ENCODE data around the gene FARP1.

Gene FARP1

GRCh38 chr13:98313023-98313921, 170.4 kb downstream of the FARP1 start:
- DNase-seq: no peak

DNA sequence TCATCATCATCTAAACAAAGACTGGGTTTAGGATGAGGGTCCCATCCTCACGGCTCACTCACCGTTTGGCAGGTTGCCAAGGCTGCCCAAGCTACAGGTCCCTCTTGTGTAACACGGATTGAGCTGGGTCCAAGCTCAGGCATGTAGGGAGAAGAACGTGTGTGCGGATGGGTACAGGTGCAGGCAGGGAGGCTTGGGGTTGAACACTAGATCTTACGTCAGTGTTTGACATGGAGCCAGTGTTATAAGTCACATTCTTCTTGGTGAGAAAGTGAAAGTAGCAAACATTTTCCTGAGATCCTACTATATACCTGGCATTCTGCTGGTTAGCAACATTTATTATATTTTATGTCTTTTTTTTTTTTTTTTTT, 171.0 kb downstream of the FARP1 start:
- no peak for DNase-seq

- DNase-seq: no peak
Observed at GRCh38 chr13:98315466-98315865, 172.6 kb downstream of the FARP1 start.

DNA sequence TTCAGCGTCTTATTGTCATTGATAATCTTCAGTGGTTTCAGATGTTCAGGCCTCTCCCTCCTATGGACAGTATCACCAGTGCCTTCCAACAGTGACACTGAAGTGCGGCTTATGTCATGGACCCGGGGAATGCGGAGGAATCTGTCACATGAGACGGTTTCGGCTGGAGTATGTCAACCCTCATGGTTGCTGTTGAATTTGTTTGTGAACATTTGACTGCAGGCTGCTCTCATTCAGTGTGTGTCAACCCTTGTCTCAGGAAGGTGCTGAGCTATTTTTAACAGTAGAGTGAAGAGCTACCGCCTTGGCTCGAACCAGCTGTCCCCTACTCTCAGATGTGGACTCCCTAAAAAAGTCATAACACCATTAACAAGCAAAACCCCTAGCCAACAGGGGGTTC, 173.0 kb downstream of the FARP1 start:
- no peak for DNase-seq

DNA sequence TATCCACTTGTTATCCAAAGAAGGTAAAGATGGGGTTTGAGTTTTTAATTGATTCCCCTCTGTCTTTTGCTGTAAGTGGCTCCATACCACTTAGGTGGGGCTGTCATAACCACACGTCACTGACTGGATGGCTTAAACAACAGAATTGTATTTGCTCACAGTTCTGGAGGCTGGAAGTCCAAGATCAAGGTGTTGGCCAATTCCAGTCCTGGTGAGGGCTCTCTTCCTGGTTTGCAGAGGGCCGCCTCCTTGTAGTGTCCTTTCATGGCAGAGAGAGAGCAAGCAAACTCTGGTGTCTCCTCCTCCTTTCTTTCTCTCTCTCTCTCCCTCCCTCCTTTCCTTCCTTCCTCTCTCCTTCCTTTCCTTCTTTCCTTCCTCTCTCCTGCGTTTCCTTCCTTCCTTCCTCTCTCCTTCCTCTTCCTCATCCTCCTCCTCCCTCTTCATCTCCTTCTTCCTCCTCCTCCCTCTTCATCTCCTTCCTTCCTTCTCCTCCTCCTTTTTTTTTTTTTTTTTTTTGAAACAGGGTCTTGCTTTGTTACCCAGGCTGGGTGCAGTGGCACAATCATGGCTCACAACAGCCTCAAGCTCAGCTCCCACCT, 174.8 kb downstream of the FARP1 start:
- DNase-seq: no peak

DNA sequence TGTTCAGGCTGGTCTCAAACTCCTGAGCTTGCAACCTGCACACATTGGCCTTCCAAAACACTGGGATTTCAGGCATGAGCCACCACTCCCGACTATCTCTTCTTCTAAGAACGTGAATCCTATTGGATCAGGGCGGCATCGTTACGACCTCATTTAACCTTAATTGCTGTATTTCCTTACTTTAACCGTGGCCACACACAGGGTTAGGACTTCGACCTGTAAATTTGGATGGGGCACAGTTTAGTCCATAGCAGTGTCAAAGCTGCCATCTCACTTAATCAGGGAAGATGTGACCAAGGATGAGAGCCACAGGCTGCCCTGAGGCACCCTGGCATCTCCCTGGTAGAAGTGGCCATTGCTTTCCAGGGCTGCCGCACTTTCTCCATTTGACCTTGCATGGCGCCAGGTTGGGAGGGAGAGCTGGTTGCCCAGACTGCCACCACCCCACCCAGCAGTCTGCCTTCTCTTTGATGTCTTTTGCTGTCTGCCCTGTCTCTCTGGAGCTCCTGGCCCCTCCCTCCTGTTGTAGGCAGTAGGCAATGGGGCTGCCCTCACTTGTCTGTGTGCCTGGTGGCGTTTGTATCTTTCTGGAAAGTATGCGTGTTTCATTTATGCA, 175.5 kb downstream of the FARP1 start:
- DNase-seq: no peak

- no peak for DNase-seq
Observed at GRCh38 chr13:98320561-98321105, 177.7 kb downstream of the FARP1 start.

GRCh38 chr13:98321395-98321794, 178.5 kb downstream of the FARP1 start:
- no peak for DNase-seq

- DNase-seq: no peak
Observed at GRCh38 chr13:98322091-98322718, 179.3 kb downstream of the FARP1 start.

- DNase-seq: no peak
Observed at GRCh38 chr13:98324105-98324504, 181.2 kb downstream of the FARP1 start.

DNA sequence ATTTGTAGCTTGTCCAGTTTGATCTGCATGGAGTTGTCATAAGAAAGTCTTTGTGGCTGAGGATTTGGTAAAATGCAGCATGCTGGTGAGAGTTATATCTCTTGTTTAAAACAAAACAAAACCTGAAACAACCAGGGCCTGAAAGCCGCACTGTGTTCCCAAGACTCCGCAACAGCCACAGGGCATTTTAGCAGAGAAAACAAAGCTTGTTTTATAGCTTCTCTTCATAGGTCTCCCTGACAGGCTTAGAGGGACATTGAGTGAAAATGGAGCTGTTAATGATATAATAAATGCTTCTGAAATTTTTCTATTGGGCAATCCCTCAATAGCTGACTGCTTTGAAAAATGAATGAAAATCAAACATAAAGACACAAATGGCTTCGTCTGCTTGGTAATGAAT, 182.8 kb downstream of the FARP1 start:
- DNase-seq: no peak

DNA sequence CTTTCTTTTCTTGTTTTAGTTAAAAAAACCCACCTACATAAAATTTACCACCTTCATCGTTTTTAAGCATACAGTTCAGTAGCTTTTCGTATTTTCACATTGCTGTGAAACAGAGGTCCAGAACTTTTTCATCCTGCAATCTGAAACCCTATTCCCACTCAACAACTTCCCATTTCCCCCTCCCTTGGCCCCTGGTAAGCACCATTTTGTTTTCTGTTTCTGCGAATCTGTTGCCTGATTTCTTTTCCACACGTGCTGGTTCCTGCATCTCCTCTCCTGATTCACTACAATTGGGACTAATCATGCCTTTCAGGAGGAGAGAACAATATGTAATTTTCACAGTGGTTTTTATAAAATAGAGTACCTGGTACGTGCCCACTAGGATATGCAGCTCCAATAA, 183.4 kb downstream of the FARP1 start:
- DNase-seq: no peak

GRCh38 chr13:98327371-98328270, 184.7 kb downstream of the FARP1 start:
- DNase-seq: no peak

DNA sequence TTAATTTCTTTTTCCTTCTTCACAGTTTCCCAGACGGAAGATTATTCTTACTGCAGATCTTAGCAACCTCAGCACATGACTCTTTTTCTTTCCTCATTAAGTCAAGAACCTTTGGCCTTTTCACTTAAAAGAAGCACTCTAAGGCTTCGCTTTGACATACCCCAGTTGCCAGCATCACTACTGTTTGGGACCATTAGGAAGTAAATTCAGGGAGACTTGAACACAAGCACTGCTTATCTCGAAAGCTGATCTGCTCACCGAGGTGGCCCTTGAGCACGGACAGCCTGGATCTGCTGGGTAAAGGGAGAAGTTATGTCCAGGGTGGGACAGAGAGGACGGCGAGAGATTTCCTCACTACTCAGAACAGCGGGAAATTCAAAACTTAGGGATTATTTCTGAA, 185.6 kb downstream of the FARP1 start:
- no peak for DNase-seq

GRCh38 chr13:98332222-98332621, 189.3 kb downstream of the FARP1 start:
- DNase-seq: no peak

GRCh38 chr13:98332691-98333090, 189.8 kb downstream of the FARP1 start:
- no peak for DNase-seq

DNA sequence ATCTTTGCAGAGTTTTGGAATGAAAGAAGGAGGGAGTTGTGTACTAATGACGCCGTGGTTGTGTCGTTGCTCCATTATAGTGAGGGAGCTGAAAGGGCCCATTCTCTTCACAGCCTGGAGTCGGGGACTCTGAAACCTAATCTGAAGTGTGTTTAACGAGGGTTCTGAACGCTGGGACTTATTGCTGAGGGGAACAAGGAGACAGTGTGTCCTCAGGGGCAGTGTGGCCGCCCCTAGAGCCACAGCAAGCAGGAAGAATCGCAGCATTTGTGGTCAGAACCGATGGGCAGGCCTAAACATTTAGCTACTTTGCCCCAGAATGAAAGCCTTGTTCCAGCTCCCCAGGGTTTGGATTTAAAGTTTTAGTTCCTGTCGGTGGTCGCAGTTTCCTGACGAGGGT, 190.6 kb downstream of the FARP1 start:
- no peak for DNase-seq

DNA sequence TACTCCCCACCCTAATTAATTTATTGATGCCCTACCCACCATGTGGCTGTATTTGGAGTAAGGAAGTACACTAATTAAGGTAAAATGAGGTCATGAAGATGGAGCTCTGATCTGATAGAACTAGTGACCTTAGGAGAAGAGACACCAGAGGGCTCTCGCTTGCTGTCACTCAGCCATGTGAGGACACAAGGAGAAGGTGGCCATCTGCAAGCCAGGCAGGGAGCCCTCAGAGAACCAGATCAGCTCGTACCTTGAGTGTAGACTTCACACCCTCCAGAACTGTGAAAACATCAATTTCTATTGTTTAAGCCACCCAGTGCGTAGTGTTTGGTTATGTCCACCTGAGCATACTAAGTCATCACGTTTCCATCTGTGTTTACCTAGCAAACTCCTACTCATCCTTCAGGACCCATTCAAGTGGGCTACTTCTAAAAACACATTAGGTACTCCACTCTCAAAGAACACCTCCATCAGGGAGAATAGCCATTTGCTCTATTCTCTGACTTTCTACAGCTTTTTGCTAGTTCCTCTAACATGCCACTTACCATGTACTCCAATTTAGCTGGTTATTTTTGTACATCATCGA, 191.8 kb downstream of the FARP1 start:
- DNase-seq: no peak

DNA sequence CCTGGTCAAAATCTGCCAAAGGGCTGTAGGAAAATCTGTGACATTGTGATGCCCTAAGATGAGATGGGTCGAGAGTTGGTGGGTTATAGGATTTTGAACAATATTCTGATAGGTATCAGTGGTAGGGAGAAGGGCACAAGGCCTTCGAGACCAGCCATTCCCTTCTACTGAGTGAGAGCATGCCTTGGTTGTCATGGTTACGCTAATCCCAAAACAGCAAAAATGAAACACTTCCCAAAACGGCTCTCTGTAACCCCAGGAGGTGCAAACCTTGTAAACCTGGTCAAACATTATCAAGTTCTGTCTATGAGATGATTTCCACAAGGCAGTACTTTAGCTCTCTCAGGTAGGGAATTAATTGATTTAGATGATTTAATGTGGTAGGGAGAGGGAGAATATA, 192.8 kb downstream of the FARP1 start:
- DNase-seq: no peak

GRCh38 chr13:98338310-98338709, 195.4 kb downstream of the FARP1 start:
- DNase-seq: no peak

GRCh38 chr13:98339684-98340425, 197.0 kb downstream of the FARP1 start:
- no peak for DNase-seq
